Right atrium auricular region (tissue), 2 donors: Measurements from ENCODE around the gene ADGRA1. TPM values are rescaled to one million over a fixed set of nuclear protein-coding genes. Genes with fewer than 3 reads are reported as not detected.

ENCODE experiments used
- DNase-seq: peaks from one replicate; pipeline ENCODE4 v3.0.0-alpha.2; 2019; ENCODE audit warnings: low spot score
- H3K27ac ChIP-seq, 2 donors: fragments of 200-600 bp; sonication (generic); 1 replicate in 1 of 2; 2 replicates in 1 of 2; pipeline ENCODE4 v1.5.1; 2016 to 2019
- H3K27me3 ChIP-seq, 2 donors: fragments of 200-600 bp; sonication (generic); one replicate each; pipeline versions ENCODE4 v1.5.1 to v1.6.0; 2017 to 2019
- H3K36me3 ChIP-seq: fragments of 200-600 bp; sonication (generic); one replicate; pipeline ENCODE4 v1.5.1; 2016
- H3K4me1 ChIP-seq, 2 donors: fragments of 200-600 bp; sonication (generic); one replicate each; pipeline versions ENCODE4 v1.5.1 to v1.6.0; 2017 to 2019
- H3K4me3 ChIP-seq, 2 donors: fragments of 200-600 bp; sonication (generic); 1 replicate in 1 of 2; 2 replicates in 1 of 2; pipeline ENCODE4 v1.5.1; 2017 to 2019; ENCODE audit warnings: mild to moderate bottlenecking in 1 of 2, moderate library complexity in 1 of 2
- H3K9me3 ChIP-seq, 2 donors: fragments of 200-600 bp; sonication (generic); one replicate each; pipeline ENCODE4 v1.5.1; 2019
- total RNA-seq, 2 donors: library from RNA; depleted of rRNA; stranded (reverse); fragments of >200 nt; gene quantifications; one replicate each; pipeline ENCODE4 v1.1.0, GENCODE V29; 2016
- TF ChIP-seq, protein P1 (sequence below), 2 donors: fragments of 200-600 bp; sonication (generic); IDR thresholded peaks; one replicate each; pipeline ENCODE4 v1.5.1; 2019; ENCODE audit warnings: antibody characterized with exemption in 2 of 2

Gene ADGRA1
- total RNA-seq, 2 donors from 2014 or later: 0.11 to 0.51 TPM

- DNase-seq: no peak
- H3K4me1 ChIP-seq: no peaks in the 10 kb centered on the region
- H3K36me3 ChIP-seq: no peaks in the 10 kb centered on the region
- H3K27me3 ChIP-seq: no peaks in the 10 kb centered on the region
- TF ChIP-seq, protein P1, sequence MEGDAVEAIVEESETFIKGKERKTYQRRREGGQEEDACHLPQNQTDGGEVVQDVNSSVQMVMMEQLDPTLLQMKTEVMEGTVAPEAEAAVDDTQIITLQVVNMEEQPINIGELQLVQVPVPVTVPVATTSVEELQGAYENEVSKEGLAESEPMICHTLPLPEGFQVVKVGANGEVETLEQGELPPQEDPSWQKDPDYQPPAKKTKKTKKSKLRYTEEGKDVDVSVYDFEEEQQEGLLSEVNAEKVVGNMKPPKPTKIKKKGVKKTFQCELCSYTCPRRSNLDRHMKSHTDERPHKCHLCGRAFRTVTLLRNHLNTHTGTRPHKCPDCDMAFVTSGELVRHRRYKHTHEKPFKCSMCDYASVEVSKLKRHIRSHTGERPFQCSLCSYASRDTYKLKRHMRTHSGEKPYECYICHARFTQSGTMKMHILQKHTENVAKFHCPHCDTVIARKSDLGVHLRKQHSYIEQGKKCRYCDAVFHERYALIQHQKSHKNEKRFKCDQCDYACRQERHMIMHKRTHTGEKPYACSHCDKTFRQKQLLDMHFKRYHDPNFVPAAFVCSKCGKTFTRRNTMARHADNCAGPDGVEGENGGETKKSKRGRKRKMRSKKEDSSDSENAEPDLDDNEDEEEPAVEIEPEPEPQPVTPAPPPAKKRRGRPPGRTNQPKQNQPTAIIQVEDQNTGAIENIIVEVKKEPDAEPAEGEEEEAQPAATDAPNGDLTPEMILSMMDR (IDR thresholded peaks at IDR 0.05): no peak
- no peak overlapping the region for H3K4me3 ChIP-seq
- no peaks in the 10 kb centered on the region for H3K9me3 ChIP-seq
- H3K27ac ChIP-seq: no peak overlapping the region
These were observed 89.8 kb downstream of the ADGRA1 start for GRCh38 chr10:133177380-133178157.

GRCh38 chr10:133178357-133179127 is 90.8 kb downstream of the ADGRA1 start:
- DNase-seq: no peak
- Histone ChIP-seq H3K27ac (no peak overlapping the region), H3K27me3 (no peaks in the 10 kb centered on the region), H3K4me3 (no peak overlapping the region), H3K36me3 (no peaks in the 10 kb centered on the region), H3K4me1 (no peaks in the 10 kb centered on the region), H3K9me3 (no peaks in the 10 kb centered on the region)
- TF ChIP-seq, protein P1 (IDR thresholded peaks at IDR 0.05): no peak

DNA sequence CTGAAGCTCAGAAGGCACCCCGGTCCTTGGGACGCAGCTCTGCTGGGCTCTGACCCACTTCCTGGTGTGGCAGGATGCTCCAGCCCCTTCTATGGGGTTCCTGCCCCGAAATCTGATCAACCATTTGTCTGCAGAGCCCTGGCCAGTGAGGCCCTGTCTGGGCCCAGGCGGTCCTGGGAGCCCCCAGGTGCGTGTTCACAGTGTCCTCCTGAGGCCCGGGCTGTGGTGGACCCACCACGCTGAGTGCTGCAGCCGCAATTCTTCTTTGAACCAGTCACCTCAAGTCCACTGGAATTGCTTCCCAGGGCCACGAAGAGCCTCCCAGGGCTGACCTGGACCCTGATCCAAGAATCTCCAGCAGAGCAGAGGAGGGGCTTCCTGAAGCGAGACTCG is 91.4 kb downstream of the ADGRA1 start:
- Histone ChIP-seq H3K4me3 (no peak overlapping the region), H3K36me3 (no peaks in the 10 kb centered on the region), H3K9me3 (no peaks in the 10 kb centered on the region), H3K27me3 (no peaks in the 10 kb centered on the region), H3K27ac (no peak overlapping the region), H3K4me1 (no peaks in the 10 kb centered on the region)
- TF ChIP-seq, protein P1 (IDR thresholded peaks at IDR 0.05): no peak
- no peak for DNase-seq

DNA sequence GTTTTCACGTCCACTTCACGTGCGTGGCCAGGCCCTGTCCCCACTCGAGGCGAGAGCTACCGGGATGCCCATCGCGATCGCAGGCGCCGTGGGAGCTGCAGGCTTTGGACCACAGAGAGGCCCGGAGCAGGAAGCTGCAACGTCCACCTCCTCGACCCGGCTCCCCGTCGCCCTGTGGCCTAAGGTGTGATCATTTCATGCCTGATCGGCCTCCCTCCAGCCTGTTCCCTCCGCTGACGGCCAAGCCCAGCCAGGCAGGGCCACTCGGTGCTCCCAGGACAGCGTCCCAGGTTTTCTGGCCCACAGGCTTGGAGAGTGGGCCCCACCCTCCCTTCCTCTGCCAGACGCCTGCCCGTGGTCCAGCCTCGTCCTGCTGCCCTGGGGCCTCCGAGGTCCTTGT is 91.9 kb downstream of the ADGRA1 start:
- DNase-seq: no peak
- Histone ChIP-seq H3K27ac (no peak overlapping the region), H3K9me3 (no peaks in the 10 kb centered on the region), H3K4me1 (no peaks in the 10 kb centered on the region), H3K4me3 (no peak overlapping the region), H3K36me3 (no peaks in the 10 kb centered on the region), H3K27me3 (no peaks in the 10 kb centered on the region)
- TF ChIP-seq, protein P1 (IDR thresholded peaks at IDR 0.05): no peak

GRCh38 chr10:133180192-133180964 is 92.7 kb downstream of the ADGRA1 start:
- Histone ChIP-seq H3K4me1 (no peaks in the 10 kb centered on the region), H3K27ac (no peak overlapping the region), H3K36me3 (no peaks in the 10 kb centered on the region), H3K4me3 (no peak overlapping the region), H3K27me3 (no peaks in the 10 kb centered on the region), H3K9me3 (no peaks in the 10 kb centered on the region)
- DNase-seq: no peak
- TF ChIP-seq, protein P1 (IDR thresholded peaks at IDR 0.05): no peak
